ENCODE measurements around the gene LRRC39.
"Not testable (repeated sequence)": the region's sequence is repeated elsewhere in the genome, so short reads cannot be mapped to it uniquely, and the experiment has no call there.

LRRC39 gene

DNA sequence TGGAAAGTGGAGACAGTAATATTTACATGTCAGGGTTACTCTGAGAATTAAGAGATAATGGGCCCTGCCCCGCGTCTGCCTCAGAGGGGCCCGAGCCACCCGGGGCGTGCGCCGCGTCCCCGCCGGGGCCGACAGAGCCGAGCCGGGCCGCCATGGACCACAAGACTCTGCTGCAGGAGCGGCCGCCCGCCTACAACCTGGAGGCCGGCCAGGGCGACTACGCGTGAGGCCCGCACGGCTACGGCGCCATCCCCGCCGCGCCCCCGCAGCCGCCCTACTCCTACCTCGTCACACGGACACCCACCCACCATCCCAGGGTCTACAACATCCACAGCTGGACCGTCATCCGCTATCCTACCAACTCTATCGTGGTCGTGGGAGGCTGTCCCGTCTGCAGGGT is 35.1 kb upstream of the LRRC39 start (continued):
- TF ChIP-seq ZNF555 (tag by site-specific recombination; conservative IDR thresholded peaks at IDR 0.05) (no peak), KLF8 (tag by site-specific recombination; IDR thresholded peaks at IDR 0.05) (no peak), ZSCAN30 (tag by site-specific recombination; IDR thresholded peaks at IDR 0.05) (no peak)

DNA sequence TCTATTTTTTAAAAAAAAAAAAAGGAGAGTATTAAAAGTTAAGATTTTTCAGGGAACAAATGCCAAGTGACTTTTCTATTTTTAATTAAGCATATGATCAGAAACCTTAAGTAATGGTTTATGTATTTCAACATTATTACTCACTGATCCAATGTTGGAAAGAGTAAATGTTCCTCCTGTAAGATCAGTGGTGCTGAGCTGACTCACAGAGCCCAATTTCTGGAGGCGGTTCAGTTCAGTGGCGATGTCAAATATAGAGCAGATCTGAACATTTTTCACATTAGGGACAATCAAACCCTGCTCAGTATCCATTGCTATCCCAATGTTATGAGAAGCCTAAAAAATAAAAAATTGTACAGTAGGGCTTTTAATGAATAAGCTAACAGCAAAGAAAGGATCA is 28.2 kb upstream of the LRRC39 start:
- TF ChIP-seq EGR2 (tag by site-specific recombination; IDR thresholded peaks at IDR 0.05; ENCODE audit: low read depth), result no peak
- no peak for TF ChIP-seq HOXA7 (CRISPR knock-in tag; IDR thresholded peaks at IDR 0.05; ENCODE audit: borderline replicate concordance)
- no peak for TF ChIP-seq SALL2 (tag by site-specific recombination; IDR thresholded peaks at IDR 0.05; ENCODE audit: borderline replicate concordance)
- no peak for TF ChIP-seq ZNF514 (tag by site-specific recombination; IDR thresholded peaks at IDR 0.05)
- TF ChIP-seq, protein P1, sequence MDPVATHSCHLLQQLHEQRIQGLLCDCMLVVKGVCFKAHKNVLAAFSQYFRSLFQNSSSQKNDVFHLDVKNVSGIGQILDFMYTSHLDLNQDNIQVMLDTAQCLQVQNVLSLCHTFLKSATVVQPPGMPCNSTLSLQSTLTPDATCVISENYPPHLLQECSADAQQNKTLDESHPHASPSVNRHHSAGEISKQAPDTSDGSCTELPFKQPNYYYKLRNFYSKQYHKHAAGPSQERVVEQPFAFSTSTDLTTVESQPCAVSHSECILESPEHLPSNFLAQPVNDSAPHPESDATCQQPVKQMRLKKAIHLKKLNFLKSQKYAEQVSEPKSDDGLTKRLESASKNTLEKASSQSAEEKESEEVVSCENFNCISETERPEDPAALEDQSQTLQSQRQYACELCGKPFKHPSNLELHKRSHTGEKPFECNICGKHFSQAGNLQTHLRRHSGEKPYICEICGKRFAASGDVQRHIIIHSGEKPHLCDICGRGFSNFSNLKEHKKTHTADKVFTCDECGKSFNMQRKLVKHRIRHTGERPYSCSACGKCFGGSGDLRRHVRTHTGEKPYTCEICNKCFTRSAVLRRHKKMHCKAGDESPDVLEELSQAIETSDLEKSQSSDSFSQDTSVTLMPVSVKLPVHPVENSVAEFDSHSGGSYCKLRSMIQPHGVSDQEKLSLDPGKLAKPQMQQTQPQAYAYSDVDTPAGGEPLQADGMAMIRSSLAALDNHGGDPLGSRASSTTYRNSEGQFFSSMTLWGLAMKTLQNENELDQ (tag by site-specific recombination; IDR thresholded peaks at IDR 0.05; ENCODE audit: low read depth), result no peak
- no peak for TF ChIP-seq ZNF747 (tag by site-specific recombination; IDR thresholded peaks at IDR 0.05)
- TF ChIP-seq ZNF391 (tag by site-specific recombination; IDR thresholded peaks at IDR 0.05; ENCODE audit: borderline replicate concordance, low read depth), result no peak
- no peak for TF ChIP-seq ZNF549 (tag by site-specific recombination; IDR thresholded peaks at IDR 0.05)
- TF ChIP-seq ZBTB48 (tag by site-specific recombination; IDR thresholded peaks at IDR 0.05), result no peak
- no peak for TF ChIP-seq ZNF423 (tag by site-specific recombination; IDR thresholded peaks at IDR 0.05)
- TF ChIP-seq ZNF571 (tag by site-specific recombination; IDR thresholded peaks at IDR 0.05), result no peak
- no peak for TF ChIP-seq ZNF266 (tag by site-specific recombination; IDR thresholded peaks at IDR 0.05; ENCODE audit: low read depth)
- no peak for TF ChIP-seq KLF9 (tag by site-specific recombination; IDR thresholded peaks at IDR 0.05; ENCODE audit: low read depth)
- no peak for TF ChIP-seq ZNF10 (tag by site-specific recombination; IDR thresholded peaks at IDR 0.05)
- TF ChIP-seq, protein P2, sequence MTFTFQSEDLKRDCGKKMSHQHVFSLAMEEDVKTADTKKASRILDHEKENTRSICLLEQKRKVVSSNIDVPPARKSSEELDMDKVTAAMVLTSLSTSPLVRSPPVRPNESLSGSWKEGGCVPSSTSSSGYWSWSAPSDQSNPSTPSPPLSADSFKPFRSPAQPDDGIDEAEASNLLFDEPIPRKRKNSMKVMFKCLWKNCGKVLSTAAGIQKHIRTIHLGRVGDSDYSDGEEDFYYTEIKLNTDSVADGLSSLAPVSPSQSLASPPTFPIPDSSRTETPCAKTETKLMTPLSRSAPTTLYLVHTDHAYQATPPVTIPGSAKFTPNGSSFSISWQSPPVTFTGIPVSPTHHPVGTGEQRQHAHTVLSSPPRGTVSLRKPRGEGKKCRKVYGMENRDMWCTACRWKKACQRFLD (tag by site-specific recombination; IDR thresholded peaks at IDR 0.05), result no peak
- Histone ChIP-seq H3K36me3 (ENCODE audit: control insufficient read depth in 2 of 2, insufficient read depth in 1 of 2, low read length in 2 of 2) (peaks cover 14 to 48% of the 10 kb centered on the region in 2 experiments; a peak in 2 of 3 replicates), H3K4me3 (ENCODE audit: low read depth, low read length) (no peak overlapping the region), H3K27ac (ENCODE audit: extremely low read depth, low read depth, low read length) (no peak overlapping the region), H3K4me1 (ENCODE audit: control insufficient read depth, insufficient read depth, low read length) (no peaks in the 10 kb centered on the region), H3K9me3 (ENCODE audit: control insufficient read depth, insufficient read depth, low read depth, low read length) (no peaks in the 10 kb centered on the region)
- CTCF ChIA-PET, result no interaction called here
- POLR2A ChIA-PET, result no interaction called here

DNA sequence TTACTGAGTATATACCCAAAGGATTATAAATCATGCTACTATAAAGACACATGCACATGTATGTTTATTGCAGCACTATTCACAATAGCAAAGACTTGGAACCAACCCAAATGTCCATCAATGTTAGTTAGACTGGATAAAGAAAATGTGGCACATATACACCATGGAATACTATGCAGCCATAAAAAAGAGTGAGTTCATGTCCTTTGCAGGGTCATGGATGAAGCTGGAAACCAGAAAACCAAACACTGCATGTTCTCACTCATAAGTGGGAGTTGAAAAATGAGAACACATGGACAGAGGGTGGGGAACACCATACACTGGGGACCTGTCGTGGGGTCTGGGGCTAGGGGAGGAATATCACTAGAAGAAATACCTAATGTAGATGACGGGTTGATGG is 27.5 kb upstream of the LRRC39 start:
- H3K4me3 ChIP-seq (ENCODE audit: low read depth, low read length); POLR2A ChIA-PET; H3K4me1 ChIP-seq (ENCODE audit: control insufficient read depth, insufficient read depth, low read length); H3K27ac ChIP-seq (ENCODE audit: extremely low read depth, low read depth, low read length); H3K9me3 ChIP-seq (ENCODE audit: control insufficient read depth, insufficient read depth, low read depth, low read length); CTCF ChIA-PET: not testable (repeated sequence)
- TF ChIP-seq ZNF146 (tag by site-specific recombination; IDR thresholded peaks at IDR 0.05), result peak; percentile 80
- H3K36me3 ChIP-seq (ENCODE audit: control insufficient read depth in 2 of 2, insufficient read depth in 1 of 2, low read length in 2 of 2), result peaks cover 14 to 41% of the 10 kb centered on the region in 2 experiments; a peak in 2 of 3 replicates

DNA sequence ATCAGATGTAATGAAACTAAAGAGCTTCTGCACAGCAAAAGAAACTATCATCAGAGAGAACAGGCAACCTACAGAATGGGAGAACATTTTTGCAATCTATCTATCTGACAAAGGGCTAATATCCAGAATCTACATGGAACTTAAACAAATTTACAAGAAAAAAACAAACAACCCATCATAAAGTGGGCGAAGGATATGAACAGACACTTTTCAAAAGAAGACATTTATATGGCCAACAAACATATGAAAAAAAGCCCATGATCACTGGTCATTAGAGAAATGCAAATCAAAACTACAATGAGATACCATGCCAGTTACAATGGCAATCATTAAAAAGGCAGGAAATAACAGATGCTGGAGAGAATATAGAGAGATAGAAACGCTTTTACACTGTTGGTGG is 27.0 kb upstream of the LRRC39 start:
- H3K4me1 ChIP-seq (ENCODE audit: control insufficient read depth, insufficient read depth, low read length); H3K27ac ChIP-seq (ENCODE audit: extremely low read depth, low read depth, low read length); H3K9me3 ChIP-seq (ENCODE audit: control insufficient read depth, insufficient read depth, low read depth, low read length); POLR2A ChIA-PET; H3K4me3 ChIP-seq (ENCODE audit: low read depth, low read length); CTCF ChIA-PET: not testable (repeated sequence)
- H3K36me3 ChIP-seq (ENCODE audit: control insufficient read depth in 2 of 2, insufficient read depth in 1 of 2, low read length in 2 of 2), result peaks cover 14 to 42% of the 10 kb centered on the region in 2 experiments; a peak in 2 of 3 replicates
